ENCODE results near the gene TMEM9B.

Gene TMEM9B

DNA sequence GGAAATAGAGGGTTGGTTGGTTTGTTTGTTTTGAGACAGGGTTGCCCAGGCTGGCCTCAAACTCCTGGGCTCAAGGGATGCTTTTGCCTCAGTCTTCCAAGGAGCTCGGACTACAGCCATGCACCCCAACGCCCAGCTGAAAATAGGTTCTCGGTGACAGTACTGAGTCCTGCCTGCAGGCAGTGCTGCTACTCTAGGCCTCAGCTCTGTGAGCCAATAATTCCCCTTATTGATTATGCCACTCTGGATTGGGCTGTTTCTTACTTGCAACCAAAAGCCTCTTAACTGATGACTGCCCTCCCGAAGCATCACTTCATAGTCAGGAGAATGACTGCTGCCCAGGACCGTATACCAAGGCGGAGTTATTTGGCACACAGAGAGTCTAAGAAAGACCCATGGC, 30.3 kb downstream of the TMEM9B start:
- Histone ChIP-seq H4K20me1 (ENCODE audit: insufficient read depth, low read length, poor library complexity, severe bottlenecking) (no peaks in the 10 kb centered on the region), H2AFZ (ENCODE audit: low read length) (no peak overlapping the region), H3K9me3 (ENCODE audit: insufficient read depth, low read depth, low read length) (no peaks in the 10 kb centered on the region), H3K9me2 (replicated peaks; ENCODE audit: low read depth, low read length) (no peaks in the 10 kb centered on the region), H3K9ac (ENCODE audit: low read depth, low read length, poor library complexity, severe bottlenecking) (no peak overlapping the region), H3K79me2 (ENCODE audit: insufficient read depth, low read length) (no peaks in the 10 kb centered on the region), H3K36me3 (ENCODE audit: insufficient read depth, low read length) (no peaks in the 10 kb centered on the region), H3K4me1 (ENCODE audit: insufficient read depth, low read length, poor library complexity, severe bottlenecking) (no peaks in the 10 kb centered on the region), H3K4me2 (ENCODE audit: low read depth, low read length, poor library complexity, severe bottlenecking) (no peak overlapping the region), H3K27me3 (ENCODE audit: insufficient read depth, low read length, poor library complexity, severe bottlenecking) (no peaks in the 10 kb centered on the region), H3K4me3 (ENCODE audit: low read length, poor library complexity, severe bottlenecking) (no peak overlapping the region), H3F3A (ENCODE audit: low read depth) (no peaks in the 10 kb centered on the region)
- no peak for TF ChIP-seq EZH2phosphoT487 (IDR thresholded peaks at IDR 0.05; ENCODE audit: borderline replicate concordance)
- TF ChIP-seq, protein P1, sequence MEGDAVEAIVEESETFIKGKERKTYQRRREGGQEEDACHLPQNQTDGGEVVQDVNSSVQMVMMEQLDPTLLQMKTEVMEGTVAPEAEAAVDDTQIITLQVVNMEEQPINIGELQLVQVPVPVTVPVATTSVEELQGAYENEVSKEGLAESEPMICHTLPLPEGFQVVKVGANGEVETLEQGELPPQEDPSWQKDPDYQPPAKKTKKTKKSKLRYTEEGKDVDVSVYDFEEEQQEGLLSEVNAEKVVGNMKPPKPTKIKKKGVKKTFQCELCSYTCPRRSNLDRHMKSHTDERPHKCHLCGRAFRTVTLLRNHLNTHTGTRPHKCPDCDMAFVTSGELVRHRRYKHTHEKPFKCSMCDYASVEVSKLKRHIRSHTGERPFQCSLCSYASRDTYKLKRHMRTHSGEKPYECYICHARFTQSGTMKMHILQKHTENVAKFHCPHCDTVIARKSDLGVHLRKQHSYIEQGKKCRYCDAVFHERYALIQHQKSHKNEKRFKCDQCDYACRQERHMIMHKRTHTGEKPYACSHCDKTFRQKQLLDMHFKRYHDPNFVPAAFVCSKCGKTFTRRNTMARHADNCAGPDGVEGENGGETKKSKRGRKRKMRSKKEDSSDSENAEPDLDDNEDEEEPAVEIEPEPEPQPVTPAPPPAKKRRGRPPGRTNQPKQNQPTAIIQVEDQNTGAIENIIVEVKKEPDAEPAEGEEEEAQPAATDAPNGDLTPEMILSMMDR (conservative IDR thresholded peaks at IDR 0.05; ENCODE audit: low read length) = no peak

DNA sequence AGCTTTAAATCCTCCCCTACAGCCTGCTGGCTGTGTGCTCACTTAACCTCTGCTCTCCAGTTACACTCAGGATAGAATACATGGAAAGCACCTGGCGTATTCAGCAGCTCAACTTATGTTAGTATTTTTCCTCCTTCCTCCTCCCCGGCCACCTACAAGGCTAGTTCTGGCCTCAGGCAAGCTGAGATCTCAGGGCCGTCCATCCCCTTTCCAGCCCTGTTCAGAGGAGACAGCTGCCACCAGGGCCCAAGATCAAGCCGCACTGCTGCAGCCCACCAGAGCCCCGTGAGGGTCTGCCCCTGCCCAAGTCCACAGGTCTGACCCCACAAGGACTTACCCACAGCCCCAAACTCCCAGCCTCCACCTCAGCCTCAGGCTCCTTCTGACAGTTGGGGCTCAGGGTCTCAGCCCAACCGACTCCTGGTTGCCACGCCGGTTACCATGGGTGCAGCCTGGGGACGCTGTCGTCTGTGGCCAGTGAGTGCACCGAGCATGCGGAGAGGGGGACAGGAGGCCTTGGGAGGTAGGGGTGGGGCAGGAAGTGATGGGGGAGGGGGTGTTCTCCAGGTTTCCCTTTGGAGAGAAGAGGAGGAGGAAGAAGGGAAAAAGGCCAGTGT, 31.6 kb downstream of the TMEM9B start, which contains the start of gene C11orf16:
C11orf16 (minus strand) TSS at position 384 of the 617 bp plus-strand sequence. CDS start 639 bp downstream, outside the sequence.
- no peaks in the 10 kb centered on the region for H3K27me3 ChIP-seq (ENCODE audit: insufficient read depth, low read length, poor library complexity, severe bottlenecking)
- no peak within 1 kb of the TSS for H3K9ac ChIP-seq (ENCODE audit: low read depth, low read length, poor library complexity, severe bottlenecking)
- no peak within 1 kb of the TSS for H3K4me2 ChIP-seq (ENCODE audit: low read depth, low read length, poor library complexity, severe bottlenecking)
- H3K4me1 ChIP-seq (ENCODE audit: insufficient read depth, low read length, poor library complexity, severe bottlenecking) = no peaks in the 10 kb centered on the region
- no peaks in the 10 kb centered on the region for H3K36me3 ChIP-seq (ENCODE audit: insufficient read depth, low read length)
- no peak within 1 kb of the TSS for H3K4me3 ChIP-seq (ENCODE audit: low read length, poor library complexity, severe bottlenecking)
- no peaks in the 10 kb centered on the region for H3K9me2 ChIP-seq (replicated peaks; ENCODE audit: low read depth, low read length)
- H2AFZ ChIP-seq (ENCODE audit: low read length) = no peak within 1 kb of the TSS
- no peaks in the 10 kb centered on the region for H3K9me3 ChIP-seq (ENCODE audit: insufficient read depth, low read depth, low read length)
- H4K20me1 ChIP-seq (ENCODE audit: insufficient read depth, low read length, poor library complexity, severe bottlenecking) = no peaks in the 10 kb centered on the region
- H3F3A ChIP-seq (ENCODE audit: low read depth) = no peaks in the 10 kb centered on the region
- no peaks in the 10 kb centered on the region for H3K79me2 ChIP-seq (ENCODE audit: insufficient read depth, low read length)
- no peak for TF ChIP-seq EZH2phosphoT487 (IDR thresholded peaks at IDR 0.05; ENCODE audit: borderline replicate concordance)
- TF ChIP-seq, protein P1 (conservative IDR thresholded peaks at IDR 0.05; ENCODE audit: low read length) = no peak

DNA sequence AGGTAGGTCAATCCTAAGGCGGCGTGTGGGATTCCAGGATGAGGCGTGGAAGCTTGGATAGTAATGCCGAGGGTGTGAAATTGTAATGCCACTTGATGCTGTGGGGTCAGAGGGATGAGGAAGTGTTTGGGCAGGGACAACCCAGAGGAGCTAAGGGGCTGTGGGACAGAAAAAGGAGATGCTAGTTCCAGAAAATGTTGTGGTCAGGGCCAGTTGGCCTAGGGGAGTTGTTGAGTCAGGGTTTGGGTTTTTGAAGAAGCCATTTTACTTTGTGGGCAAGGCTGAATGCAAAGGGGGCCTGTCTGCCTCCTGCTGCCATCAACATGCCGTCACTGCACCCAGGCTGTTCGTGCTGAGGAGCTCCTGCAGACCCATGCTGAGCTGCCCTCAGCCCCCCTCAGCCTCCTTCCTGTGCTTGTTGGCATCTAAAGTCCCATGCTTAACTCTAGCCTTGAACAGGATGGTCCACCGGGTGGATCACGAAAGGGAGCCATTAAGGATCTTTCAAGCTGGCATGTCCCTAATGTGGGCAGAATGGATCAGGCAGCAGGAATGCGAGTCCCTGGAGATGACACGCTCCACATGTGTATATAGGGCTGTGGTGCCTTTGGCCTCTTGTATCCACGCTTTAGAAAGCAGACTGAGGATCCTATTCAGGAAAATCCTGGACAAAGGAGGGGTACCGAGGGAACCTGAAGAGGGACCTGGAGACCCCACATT, 33.6 kb downstream of the TMEM9B start:
- Histone ChIP-seq H3K4me2 (ENCODE audit: low read depth, low read length, poor library complexity, severe bottlenecking) (no peak overlapping the region), H3K4me3 (ENCODE audit: low read length, poor library complexity, severe bottlenecking) (no peak overlapping the region), H3K9me3 (ENCODE audit: insufficient read depth, low read depth, low read length) (no peaks in the 10 kb centered on the region), H4K20me1 (ENCODE audit: insufficient read depth, low read length, poor library complexity, severe bottlenecking) (no peaks in the 10 kb centered on the region), H3K9ac (ENCODE audit: low read depth, low read length, poor library complexity, severe bottlenecking) (no peak overlapping the region), H3F3A (ENCODE audit: low read depth) (no peaks in the 10 kb centered on the region), H2AFZ (ENCODE audit: low read length) (no peak overlapping the region), H3K79me2 (ENCODE audit: insufficient read depth, low read length) (no peaks in the 10 kb centered on the region), H3K27me3 (ENCODE audit: insufficient read depth, low read length, poor library complexity, severe bottlenecking) (no peaks in the 10 kb centered on the region), H3K9me2 (replicated peaks; ENCODE audit: low read depth, low read length) (no peaks in the 10 kb centered on the region), H3K4me1 (ENCODE audit: insufficient read depth, low read length, poor library complexity, severe bottlenecking) (no peaks in the 10 kb centered on the region), H3K36me3 (ENCODE audit: insufficient read depth, low read length) (no peaks in the 10 kb centered on the region)
- TF ChIP-seq EZH2phosphoT487 (IDR thresholded peaks at IDR 0.05; ENCODE audit: borderline replicate concordance) = no peak
- TF ChIP-seq, protein P1 (conservative IDR thresholded peaks at IDR 0.05; ENCODE audit: low read length) = no peak
